Right lung (tissue), 5 donors: ENCODE results near the gene B4GALT7. TPM values are rescaled to one million over a fixed set of nuclear protein-coding genes. Genes with fewer than 3 reads are reported as not detected.
"Not testable (repeated sequence)": the region's sequence is repeated elsewhere in the genome, so short reads cannot be mapped to it uniquely, and the experiment has no call there.

Experiments
- DNase-seq, 2 donors: peaks; one replicate each; pipeline ENCODE4 v3.0.0-alpha.2; 2013
- polyA plus RNA-seq, 5 donors: library from polyadenylated mRNA; unstranded; fragments of 120-200 nt; gene quantifications; one replicate each; pipeline versions ENCODE4 v1.2.1 to v1.2.3, GENCODE V29; 2013; ENCODE audit warnings: inconsistent platforms in 1 of 5, low replicate concordance in 1 of 5; ENCODE audit not compliant: insufficient read length in 5 of 5, insufficient read depth in 1 of 5

B4GALT7 gene
- polyA plus RNA-seq, 5 donors, result 17.3 to 30.0 (median 21.2) TPM

DNA sequence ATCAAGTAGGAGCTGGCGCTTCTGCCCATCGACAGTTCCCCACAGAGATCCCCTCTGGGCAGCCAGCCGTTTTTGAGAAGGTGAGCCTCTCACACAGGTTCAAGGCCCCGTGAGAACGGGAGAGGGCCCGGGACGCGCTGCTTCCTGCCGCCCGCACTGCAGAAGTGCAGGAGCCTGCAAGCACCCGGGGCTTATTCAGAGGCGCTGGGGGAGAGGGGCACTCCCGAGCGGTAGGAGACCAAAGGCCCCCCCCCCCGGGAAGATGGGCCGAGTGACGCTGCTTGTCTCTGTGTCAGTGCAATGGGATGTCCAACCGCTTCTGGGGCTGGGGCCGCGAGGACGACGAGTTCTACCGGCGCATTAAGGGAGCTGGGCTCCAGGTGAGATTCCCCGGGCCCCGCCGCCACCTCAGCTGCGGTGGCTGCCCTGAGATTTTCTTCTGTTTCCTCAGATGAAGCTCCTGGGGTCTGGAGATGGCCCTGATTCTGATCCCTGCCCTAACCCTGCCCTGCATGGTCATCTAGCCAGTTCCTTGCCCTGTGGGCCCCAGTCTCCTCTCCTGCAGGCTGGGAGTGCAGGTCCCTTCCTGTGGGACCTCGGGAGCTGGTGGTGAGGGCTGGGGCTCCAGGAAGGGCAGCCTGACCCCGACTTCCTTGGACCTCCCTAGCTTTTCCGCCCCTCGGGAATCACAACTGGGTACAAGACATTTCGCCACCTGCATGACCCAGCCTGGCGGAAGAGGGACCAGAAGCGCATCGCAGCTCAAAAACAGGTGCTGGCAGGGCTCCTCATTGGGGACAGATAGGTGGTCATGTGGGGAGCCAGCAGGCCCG is 8.5 kb downstream of the B4GALT7 start:
- no peak for DNase-seq

DNA sequence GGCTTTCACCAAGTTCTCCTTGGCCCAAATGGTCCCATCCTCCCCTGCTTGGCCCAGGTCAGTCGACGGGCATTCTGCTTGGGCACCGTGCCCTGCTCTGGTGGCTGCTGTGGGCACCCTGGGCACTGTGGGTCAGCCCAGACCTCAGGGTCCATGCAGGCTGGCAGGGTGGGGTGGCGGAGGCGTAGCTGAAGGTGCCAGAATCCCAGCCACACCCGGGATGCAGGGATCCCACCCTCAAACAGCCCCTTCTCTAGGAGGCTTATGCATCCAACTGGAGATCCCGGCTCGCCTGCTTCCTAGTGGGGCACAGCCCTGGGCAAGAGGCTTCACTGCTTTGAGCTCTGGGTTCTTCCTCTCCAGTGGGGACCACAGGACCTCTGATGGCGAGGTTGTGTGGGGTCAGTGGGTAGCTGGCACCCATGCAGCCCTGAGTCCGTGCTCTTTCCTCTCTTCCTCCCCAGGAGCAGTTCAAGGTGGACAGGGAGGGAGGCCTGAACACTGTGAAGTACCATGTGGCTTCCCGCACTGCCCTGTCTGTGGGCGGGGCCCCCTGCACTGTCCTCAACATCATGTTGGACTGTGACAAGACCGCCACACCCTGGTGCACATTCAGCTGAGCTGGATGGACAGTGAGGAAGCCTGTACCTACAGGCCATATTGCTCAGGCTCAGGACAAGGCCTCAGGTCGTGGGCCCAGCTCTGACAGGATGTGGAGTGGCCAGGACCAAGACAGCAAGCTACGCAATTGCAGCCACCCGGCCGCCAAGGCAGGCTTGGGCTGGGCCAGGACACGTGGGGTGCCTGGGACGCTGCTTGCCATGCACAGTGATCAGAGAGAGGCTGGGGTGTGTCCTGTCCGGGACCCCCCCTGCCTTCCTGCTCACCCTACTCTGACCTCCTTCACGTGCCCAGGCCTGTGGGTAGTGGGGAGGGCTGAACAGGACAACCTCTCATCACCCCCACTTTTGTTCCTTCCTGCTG is 9.4 kb downstream of the B4GALT7 start:
- DNase-seq, result no peak

DNA sequence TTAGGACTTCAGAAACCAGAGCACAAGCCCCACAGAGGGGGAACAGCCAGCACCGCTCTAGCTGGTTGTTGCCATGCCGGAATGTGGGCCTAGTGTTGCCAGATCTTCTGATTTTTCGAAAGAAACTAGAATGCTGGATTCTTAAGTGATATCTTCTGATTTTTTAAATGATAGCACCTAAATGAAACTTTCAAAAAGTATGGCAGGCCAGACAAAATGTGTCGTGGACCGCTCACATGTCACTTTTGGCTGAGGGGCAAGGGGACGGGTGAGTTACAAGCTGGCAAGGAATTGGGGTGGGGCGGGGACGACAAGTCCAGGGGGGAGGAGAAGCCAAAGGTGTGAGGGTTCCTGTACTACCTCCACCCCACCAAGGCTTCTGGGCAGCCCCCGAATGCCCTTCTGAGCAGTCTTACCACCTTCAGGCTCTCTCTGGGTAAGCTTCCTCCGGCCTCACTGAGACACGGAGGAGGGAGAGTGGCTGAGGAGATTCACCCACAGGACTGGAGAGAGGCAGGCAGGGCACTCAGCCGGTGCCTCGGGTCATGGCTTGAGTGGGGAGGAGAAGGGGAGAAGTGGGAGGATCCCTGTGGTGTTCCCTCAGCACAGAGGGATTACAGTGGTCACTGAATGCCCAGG is 10.3 kb downstream of the B4GALT7 start:
- DNase-seq, result no peak

DNA sequence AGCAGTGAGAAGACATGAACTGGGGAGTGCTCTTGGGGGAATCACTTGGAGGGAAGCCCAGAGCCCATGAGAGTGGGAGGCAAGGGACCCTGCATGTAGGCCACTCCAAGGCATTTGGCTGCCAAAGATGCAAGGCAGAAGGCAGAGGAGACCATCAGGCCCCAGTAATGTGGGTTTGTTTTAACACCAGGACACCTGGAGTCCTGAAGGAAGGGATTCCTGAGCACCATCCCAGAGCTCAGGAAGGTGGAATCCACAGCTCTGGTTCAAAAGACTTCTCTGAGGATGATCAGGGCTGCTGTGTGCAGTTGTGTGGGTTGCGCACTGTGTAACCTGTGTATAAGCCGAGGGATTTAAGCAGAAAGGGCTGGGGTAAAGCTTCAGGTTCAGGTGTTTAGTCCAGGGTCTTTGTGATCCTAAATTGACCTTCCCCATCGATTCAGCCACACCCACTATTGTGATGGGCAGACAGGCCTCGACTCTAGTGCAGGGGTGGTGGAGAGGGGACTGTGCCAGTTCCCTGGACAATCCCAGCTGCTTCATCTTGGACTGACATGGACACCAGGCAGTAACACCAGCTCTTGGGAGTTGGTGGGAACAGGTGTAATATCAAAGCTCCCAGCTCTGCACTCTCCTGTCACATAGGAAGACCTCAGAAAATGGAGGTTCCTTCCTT is 11.0 kb downstream of the B4GALT7 start:
- no peak for DNase-seq

DNA sequence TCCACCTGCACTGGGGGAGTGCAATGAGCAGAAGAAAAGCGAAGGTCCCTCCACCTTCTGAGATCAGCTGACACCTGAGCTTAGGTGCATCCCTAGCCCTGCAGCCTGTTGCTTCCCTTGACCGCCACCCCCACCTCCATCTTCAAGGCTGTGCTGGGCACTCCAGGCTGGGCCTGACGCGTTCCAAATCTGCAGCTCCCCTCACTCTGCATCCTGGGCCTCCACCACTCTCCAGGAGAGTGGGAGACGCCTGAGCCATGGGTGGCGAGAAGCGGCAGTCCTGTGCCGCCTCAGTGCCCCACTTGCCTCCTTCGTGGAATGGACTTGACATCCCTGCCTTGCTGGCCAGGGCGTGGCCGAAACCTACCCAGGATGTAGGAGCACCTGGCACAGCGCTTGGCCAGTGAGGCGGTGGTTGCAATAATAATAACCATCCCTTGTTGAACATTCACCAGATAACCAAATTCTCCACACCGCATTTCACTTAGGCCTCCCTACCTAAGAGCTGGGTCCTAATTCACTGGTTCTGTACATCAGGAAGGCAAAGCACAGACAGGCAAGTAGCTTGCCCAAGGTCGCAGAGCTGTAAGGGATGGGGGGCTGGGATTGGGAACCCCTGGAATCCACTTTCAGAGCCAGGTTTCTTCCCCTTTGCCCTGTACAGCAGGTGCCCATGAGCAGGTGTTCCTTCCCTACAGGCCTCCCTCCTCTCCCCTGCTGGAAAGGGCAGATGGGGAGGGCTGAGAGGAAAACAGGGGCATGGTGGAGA is 11.7 kb downstream of the B4GALT7 start:
- DNase-seq, result no peak

DNA sequence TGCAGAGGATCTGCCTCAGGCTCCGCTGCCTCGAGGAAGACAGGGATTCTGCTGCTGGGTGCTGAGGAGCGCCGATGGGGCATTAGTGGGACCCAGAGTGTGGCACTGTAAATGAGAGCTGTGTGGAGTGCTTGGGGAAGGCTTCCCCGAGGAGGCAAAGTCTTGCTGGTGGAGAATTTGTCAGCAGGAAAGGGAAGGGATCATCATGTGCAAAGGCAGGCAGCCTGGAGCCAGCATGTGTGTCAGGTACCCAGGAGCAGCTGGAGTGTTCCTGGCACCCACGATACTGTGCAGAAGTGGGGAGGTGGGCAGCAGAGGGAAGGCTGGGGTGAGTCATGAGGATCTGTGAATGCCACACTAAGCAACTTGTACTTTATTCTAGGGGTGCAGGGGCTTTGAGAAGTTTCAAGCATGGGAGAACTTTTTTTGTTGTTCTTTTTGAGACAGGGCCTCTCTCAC is 12.3 kb downstream of the B4GALT7 start:
- DNase-seq, result no peak

DNA sequence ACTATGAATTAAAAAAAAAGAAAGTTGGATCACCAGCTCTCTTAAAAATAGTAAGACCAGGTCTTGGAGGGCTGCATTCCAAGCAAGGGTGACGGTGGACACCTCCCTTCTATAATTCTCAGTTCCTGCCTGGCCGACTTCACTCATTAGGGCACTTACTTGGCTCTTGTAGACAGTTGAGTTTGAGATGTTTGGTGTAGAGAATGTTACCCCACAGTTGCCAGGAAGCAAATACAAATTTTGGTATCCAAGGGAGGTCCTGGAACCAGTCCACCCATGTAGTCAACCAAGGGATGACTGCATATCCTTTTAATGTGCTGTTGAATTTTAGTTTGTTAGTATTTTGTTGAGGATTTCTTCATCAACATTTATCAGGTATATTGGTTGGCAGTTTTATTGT is 20.6 kb downstream of the B4GALT7 start:
- DNase-seq, result no peak

DNA sequence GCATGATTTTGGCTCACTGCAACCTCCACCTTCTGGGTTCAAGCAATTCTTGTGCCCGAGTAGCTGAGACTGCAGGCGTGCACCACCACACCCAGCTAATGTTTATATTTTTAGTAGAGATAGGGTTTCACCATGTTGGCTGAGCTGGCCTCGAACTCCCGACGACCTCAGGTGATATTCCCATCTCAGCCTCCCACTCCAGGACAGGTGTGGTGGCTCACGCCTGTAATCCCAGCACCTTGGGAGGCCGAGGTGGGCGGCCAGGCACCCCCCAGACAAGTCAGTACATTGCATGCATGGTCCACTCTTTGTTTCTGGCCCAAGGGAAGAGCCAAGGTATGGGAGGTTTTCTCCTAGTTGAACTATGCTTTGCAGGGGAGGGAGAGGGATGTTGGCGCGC is 24.2 kb downstream of the B4GALT7 start:
- DNase-seq, result not testable (repeated sequence)

DNA sequence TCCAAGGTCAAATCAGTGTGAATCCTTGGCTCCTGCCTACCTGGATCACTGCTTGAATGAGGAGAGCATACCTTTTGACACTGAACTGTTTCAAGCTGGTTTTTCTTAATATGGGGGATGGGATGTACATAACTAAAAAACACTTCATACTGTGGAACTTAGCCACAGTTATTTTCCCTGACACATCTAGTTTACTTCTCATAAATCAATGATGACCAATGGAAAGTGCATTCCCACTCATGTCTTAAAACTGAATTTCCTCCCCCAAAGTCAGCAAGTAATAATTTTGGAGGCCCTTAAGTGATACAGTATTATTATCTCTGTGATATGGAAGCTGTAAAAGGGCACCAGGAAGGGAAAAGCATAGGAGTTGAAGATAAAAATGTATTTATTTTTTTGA is 30.3 kb downstream of the B4GALT7 start:
- DNase-seq, result not testable (repeated sequence)

DNA sequence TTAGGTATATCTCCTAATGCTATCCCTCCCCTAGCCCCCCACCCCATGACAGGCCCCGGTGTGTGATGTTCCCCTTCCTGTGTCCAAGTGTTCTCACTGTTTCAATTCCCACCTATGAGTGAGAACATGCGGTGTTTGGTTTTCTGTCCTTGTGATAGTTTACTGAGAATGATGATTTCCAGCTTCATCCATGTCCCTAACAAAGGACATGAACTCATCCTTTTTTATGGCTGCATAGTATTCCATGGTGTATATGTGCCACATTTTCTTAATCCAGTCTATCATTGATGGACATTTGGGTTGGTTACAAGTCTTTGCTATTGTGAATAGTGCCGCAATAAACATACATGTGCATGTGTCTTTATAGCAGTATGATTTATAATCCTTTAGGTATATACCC is 35.0 kb downstream of the B4GALT7 start:
- DNase-seq, result not testable (repeated sequence)

DNA sequence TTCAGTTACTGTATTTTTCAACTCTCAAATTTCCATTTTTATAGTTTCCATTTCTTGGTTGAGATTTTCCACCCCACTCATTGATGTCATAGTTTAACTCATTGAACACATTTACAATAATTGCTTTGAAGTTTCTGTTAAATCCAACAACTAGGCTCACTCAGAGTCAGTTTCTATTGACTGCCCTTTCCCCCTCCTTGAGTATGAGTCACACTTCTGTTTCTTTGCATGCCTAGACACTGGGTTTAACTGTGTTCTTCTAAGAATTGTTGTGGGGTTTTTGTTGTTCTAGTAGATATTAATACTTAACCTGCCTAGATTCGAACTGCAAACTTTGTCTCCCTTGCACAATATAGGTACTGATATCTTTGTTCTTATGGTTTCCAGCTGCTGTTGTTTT is 45.5 kb downstream of the B4GALT7 start:
- DNase-seq, result not testable (repeated sequence)

DNA sequence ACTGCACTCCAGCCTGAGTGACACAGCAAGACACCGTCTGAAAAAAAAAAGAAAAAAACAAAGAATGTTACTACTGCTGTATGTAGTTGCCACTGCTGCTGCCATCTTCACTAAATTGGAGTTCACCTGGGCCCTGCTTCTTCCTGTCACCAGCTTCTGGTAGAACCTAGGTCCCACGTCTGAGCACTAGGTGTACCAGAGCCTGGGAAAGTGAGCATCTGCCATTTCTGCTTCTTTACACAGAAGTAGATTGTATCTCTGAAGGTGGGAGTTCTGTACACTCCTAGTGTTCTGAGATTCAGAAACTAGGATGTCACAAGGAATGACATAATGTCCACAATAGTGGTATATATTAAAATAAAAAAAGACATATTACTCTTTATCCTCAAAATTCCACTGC is 51.3 kb downstream of the B4GALT7 start:
- not testable (repeated sequence) for DNase-seq

DNA sequence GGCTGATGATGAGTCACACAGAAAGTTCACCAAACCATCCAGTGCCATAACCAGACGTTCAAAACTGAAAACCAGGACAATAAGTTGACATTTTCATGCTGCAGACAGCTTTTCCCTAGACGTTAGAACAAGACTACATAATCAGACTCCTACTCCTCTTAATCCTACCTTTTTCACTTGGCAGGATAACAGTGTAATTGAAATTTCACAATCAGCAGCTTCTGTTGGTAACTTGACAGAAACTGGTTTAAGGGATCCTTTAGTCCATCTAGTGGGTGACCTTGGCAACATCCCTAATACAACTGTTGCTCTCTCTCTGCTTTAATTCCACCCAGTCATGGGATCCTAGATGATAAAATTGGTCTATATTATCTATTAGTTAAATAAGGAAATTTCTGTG is 57.9 kb downstream of the B4GALT7 start:
- DNase-seq, result not testable (repeated sequence)

DNA sequence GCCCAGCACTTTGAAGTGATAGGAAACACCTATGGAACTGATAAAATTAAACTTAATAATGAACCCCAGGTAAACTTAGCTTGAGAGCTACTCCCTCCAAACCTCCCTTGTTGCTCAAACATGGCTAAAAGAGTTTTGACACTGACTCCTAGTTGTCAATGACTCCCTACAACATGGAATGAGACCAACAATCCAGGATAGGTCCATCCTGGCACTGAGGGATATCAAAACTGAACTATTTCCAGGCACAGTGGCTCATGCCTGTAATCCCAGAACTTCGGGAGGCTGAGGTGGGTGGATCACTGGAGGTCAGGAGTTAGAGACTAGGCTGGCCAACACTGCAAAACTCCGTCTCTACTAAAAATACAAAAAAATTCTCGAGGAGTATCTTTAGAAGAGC is 58.6 kb downstream of the B4GALT7 start:
- DNase-seq, result not testable (repeated sequence)

Other genes with a start within 250 kb of the B4GALT7 start
- 100 to 1,000 TPM in 4 of 5 donors, 10 to 100 TPM in 1; 85.2 to 137 (median 105) TPM for gene LMAN2, start 248.5 kb upstream of the B4GALT7 start, polyA plus RNA-seq
- gene RGS14, start 242.2 kb upstream of the B4GALT7 start, polyA plus RNA-seq, result 10 to 100 TPM in 1 of 5 donors, 1 to 10 TPM in 4; 3.6 to 14.0 (median 8.5) TPM
- under 1 TPM in 1 of 5 donors, not detected in 4; 0.51 TPM for gene SLC34A1, start 215.7 kb upstream of the B4GALT7 start, polyA plus RNA-seq
- not detected for gene PFN3, start 199.5 kb upstream of the B4GALT7 start, polyA plus RNA-seq
- gene F12, start 190.6 kb upstream of the B4GALT7 start, polyA plus RNA-seq, result under 1 TPM in 4 of 5 donors, not detected in 1; 0.09 to 0.40 (median 0.17) TPM
- 10 to 100 TPM; 14.8 to 27.7 (median 17.7) TPM for gene GRK6, start 173.5 kb upstream of the B4GALT7 start, polyA plus RNA-seq
- gene PRR7, start 153.3 kb upstream of the B4GALT7 start, polyA plus RNA-seq, result 1 to 10 TPM in 1 of 5 donors, under 1 TPM in 4; 0.39 to 2.5 (median 0.63) TPM
- 100 to 1,000 TPM; 121 to 218 (median 139) TPM for gene DBN1, start 126.5 kb upstream of the B4GALT7 start, polyA plus RNA-seq
- gene PDLIM7, start 102.5 kb upstream of the B4GALT7 start, polyA plus RNA-seq, result 100 to 1,000 TPM in 1 of 5 donors, 10 to 100 TPM in 4; 55.0 to 128 (median 85.9) TPM
- 1 to 10 TPM; 5.6 to 6.6 (median 6.4) TPM for gene DOK3, start 90.3 kb upstream of the B4GALT7 start, polyA plus RNA-seq
- gene DDX41, start 83.2 kb upstream of the B4GALT7 start, polyA plus RNA-seq, result 100 to 1,000 TPM in 1 of 5 donors, 10 to 100 TPM in 4; 74.4 to 104 (median 84.1) TPM
- gene FAM193B, start 45.6 kb upstream of the B4GALT7 start, polyA plus RNA-seq, result 100 to 1,000 TPM in 1 of 5 donors, 10 to 100 TPM in 4; 84.2 to 108 (median 94.9) TPM
- 100 to 1,000 TPM; 117 to 180 (median 130) TPM for gene TMED9, start 7.9 kb upstream of the B4GALT7 start, polyA plus RNA-seq
- gene FAM153A, start 182.8 kb downstream of the B4GALT7 start, polyA plus RNA-seq, result under 1 TPM in 4 of 5 donors, not detected in 1; 0.11 to 0.27 (median 0.20) TPM